Ramos (cell line): ENCODE results near the gene CLCNKB.
"Not testable (repeated sequence)": the region's sequence is repeated elsewhere in the genome, so short reads cannot be mapped to it uniquely, and the experiment has no call there.

Source experiments
- in situ Hi-C: fragments of 300-500 bp; cut with MboI; formaldehyde crosslinking; loops from one replicate; pipeline ENCODE4 v1.14.3; 2022; ENCODE audit warnings: low sequenced_read_pairs; ENCODE audit not compliant: unreplicated experiment

CLCNKB gene

DNA sequence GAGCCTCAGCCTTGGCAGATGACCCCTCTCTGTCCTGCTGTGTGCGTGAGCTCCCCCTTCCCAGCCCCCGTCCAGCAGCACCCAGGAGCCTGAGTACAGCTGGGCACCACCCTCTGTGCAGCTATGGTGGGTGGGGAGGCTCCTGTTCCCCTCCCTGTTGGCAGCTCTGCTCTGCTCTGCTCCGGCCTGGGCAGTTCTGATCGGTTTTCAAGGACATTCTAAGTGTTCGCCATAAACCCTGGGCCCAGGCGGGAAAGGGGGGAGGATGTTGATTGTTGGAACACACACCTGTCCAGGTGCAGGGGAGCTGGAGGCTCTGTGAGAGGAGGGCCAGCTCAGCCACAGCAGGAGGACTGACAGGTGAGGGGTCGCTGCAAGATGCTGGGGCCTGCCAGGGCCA is at the start of gene CLCNKB:
TSS of gene CLCNKB (plus strand) at position 262 of the 400 bp plus-strand sequence. CDS start 711 bp downstream, outside the sequence.
- in situ Hi-C loops, result no loop called here

DNA sequence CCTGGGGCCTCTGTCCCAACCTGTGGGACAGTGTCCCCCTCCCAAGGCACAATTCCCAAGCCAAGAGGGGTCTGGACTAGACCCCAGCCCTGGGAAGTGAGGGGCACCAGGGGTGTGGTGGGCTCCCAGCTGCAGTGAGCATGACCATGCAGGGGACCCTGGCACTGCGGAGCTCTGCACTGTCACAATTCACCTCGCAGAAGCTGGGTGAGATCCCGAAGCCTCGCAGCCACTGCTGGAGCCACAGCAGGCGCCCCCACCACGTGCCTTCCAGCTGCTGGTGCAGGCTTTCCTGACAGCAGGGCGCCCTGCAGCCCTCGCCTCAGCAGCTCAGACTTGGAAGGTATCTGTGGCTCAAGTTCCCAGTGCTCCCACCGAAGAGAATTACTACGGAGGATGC is 49.5 kb upstream of the CLCNKB start:
- in situ Hi-C loops, result no loop called here

DNA sequence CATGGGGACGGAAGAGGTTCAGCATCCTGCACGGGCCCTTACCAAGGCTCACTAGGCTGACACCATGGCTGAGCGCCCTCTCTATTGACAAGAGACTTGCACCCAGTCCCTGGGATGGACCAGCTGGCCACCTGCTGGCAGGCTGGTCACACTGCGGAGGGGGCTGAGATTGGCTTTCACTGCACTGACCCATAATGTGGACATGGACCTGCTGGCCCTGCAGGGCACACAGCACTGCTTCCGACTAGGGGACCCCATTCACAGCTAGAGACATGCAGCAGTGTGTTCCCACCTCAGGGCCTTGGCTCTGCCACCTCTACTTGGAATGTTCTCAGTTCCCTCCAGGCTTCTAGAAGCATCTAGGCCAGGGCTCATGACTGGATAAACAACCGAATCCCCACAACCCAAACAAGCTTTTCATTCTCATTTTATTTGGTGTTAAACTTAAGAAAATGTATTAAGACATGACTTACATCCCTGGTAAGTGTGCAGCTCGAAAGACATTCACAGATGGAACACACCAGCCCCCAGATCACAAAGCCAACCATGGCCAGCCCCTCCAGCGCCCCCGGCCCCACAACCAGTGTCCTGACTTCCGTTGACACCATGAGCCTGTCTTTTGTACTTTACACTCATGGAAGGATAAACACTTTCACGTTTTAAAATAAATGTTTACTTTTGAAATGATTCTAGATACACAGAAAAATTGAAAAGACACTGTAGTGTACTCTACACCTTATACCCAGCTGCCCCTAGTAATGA is 48.8 kb upstream of the CLCNKB start:
- in situ Hi-C loops, result no loop called here

DNA sequence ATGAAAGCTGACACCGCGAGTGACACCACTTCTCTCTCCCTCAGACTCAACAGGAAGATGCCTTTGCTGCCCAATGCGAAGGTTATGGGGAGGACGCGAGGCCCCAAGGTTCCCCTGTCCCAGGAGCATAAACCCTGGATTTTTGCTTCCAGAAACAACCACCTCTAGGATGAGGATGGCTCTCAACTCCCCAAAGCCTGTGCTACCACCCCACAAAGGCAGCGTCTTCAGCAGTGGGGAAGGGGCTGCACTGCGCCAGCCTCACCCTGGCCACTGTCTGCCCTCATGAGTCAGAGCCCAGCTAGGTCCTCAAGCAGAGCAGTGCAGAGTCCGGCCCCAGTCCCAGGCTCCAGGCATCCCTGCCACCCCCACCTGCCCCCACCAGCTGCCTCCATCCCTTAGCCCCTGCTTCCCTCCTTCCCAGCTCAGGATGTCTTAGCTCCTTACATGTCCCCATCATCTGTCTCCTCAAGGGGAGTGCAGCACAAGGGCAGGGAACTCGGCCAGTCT is 46.5 kb upstream of the CLCNKB start:
- in situ Hi-C loops, result no loop called here

DNA sequence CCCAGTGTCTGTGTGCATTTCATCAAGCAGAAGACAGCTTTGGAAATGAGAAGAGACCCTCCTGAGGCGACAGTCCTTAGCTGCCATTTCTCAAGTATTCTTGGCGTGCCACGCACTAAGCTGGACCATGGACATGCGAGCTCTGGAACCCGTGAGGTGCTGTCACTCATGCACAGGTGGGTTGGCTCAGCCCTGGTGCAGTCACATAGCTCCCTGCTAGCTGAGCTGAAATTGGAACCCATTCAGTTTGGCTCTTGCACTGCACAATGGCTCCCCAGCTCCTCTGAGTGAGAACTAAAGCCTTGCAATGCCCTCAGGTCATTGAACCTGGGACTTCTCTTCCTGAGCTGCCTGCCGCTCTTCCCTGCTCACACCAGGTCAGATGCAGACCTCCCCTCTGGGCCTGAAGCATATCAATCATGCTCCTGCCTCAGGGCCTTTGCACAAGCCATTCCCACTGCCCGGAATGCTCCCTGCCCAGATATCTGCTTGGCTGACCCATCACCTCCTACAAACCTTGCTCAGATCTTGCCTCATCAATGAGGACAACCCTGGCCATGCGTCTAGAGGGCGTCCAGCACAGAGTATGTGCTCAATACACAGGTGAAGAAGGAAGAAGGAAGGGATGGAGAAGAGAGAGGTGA is 45.8 kb upstream of the CLCNKB start:
- in situ Hi-C loops, result no loop called here

DNA sequence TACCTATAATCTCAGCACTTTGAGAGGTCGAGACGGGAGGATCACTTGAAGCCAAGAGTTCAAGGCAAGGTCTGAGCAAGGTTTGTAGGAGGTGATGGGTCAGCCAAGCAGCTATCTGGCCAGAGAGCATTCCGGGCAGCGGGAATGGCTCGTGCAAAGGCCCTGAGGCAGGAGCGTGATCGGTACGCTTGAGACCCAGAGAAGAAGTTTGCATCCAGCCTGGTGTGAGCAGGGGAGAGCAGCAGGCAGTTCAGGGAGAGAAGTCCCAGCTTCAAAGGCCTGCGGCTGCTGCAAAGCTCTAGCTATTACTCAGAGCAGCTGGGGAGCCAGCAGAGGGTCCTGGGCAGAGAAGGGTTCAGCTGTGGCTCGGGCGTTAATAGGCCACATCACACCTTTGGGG is 44.7 kb upstream of the CLCNKB start:
- in situ Hi-C loops, result no loop called here

DNA sequence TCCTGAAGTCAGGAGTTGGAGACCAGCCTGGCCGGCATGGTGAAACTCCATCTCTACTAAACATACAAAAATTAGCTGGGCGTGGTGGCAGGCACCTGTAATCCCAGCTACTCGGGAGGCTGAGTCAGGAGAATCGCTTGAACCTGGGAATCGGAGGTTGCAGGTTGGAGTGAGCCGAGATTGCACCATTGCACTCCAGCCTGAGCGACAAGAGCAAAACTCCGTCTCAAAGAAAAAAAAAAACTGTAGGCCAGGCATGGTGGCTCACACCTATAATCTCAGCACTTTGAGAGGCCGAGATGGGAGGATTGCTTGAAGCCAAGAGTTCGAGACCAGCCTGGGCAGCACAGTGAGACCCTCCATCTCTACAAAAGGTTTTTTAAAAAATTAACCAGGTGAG is 42.3 kb upstream of the CLCNKB start:
- in situ Hi-C loops, result not testable (repeated sequence)

DNA sequence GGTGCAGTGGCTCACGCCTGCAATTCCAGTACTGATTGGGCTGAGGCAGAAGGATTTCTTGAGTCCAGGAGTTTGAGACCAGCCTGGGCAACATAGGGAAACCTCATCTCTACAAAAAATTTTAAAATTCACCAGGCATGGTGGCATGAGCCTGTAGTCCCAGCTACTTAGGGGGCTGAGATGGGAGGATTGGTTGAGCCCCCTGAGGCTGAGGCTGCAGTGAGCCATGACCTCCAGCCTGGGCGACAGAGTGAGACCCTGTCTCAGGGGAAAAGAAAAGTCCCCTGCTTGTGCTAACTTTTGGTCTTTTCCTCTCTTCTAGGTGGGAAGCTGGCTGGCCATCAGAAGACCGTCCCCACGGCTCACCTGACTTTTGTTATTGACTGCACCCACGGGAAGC is 38.0 kb upstream of the CLCNKB start:
- in situ Hi-C loops, result no loop called here

DNA sequence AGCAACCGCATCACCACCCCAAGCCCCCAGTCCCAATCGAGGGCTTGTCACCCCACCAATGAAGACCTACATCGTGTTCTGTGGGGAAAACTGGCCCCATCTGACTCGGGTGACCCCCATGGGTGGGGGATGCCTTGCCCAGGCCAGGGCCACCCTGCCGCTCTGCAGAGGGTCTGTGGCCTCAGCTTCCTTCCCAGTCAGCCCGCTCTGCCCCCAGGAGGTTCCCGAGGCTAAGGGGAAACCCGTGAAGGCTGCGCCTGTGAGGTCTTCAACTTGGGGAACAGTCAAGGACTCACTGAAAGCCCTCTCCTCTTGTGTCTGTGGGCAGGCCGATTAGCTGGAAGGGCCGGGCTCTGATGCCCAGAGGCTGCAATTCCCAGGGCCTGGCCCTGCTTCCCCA is 37.6 kb upstream of the CLCNKB start:
- in situ Hi-C loops, result no loop called here

DNA sequence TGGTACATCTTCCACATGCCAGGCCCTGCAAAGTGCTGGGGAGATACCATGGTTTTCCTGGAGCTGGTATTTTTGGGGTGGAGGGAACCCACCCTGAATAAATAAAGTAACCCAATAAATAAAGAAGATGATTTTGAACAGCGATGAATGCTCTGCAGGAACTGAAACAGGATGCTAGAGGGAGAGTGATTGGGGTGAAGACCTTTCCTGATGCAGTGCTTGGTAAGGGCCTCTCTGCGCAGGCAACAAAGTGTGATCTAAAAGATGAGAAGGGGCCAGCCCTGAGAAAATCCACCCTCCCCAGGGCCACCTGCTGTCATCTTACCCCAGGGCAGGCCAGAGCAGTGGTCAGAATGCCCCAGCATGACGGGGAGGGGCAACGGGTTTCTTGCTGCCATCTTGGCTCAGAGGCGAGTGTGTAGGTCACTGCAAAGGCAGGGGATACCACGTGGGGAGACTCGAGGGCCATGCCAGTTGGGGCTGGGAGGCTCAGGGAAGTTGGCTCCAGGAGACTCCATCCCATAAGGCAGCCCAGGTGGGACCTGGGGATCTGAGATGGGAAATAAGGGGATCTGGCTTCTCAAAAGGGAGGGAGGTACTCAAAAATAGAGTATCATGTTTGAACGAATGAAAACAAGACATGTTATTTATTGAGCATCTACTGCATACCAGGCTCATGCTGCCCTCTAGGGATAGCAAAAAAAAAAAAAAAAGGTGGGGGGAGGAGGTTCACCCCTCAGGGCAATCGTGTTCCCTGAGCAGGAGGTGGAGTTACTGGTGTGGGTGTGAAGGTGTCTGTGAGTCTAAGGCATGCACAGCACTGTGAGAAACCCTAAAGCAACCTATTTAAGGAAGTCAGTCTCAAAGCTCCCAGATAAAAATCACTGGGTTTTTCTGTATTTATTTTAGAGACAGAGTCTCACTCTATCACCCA is 36.8 kb upstream of the CLCNKB start:
- in situ Hi-C loops, result no loop called here

DNA sequence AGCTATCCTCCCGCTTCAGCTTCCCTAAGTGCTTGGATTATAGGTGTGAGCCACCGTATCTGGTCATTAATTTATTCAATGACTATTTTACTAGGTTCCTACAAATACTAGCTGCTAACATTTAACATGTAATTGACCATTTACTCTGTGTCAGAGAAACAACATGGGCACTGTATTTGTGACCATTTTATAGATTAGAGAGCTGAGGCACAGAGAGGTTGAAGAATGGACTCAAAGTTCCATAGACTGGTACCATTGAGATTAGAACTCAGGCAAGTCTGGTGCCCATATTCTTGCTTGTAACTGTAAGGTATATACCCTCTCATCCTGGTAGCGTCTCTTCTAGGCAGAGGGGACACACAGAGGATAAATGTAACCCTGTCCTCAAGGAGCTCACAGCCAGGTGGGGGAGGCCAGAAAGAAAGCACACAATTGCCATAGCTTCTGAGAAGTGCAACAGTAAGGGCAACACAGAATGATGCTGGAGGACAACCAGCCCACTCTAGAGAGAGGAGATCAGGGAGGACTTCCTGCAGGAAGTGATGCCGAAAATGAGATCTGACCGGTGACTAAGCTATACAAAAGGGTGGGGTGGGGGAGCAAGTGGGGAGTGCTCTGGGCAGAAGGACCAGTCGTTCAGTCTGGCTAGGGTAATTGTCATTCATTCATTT is 35.8 kb upstream of the CLCNKB start:
- in situ Hi-C loops, result no loop called here

DNA sequence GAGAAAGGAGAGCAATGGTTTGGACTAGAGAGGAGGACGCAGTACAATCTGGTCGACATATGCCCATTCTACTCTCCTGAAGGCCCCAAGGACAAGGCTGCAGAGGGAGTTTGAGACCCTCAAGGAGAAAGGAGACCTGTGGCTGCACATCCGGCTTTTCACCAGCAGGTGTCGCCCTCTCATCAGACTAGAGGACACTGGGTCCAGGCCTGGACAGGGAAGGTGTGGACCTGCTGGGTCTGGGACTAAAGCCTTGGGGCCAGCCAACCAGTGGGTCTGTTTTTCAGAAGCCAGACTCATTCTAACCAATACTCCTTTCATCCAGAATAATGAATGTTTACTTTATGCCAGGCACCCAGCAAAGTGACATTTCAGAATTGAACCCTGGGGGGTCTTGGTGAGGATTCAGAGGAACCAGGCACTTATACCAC is 34.5 kb upstream of the CLCNKB start:
- in situ Hi-C loops, result no loop called here

DNA sequence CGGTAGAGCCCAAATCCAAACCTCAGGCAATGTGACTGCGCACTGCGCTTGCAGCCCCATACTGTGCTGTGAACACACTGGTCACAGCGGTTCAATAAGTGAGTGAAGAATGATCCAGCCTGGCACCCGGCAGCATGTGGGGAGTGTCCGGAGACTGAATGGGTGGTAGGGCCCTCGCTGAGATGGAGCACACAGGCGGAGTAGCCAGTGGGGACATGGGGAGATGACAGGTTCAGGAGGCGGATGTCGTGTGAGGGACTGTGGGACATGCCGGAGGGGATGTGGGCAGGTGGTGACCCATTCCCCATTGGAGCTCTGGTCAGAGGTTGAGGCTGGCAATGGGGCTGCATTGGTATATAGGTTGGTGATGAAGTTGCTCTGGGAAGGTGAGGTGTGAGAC is 33.9 kb upstream of the CLCNKB start:
- in situ Hi-C loops, result no loop called here

DNA sequence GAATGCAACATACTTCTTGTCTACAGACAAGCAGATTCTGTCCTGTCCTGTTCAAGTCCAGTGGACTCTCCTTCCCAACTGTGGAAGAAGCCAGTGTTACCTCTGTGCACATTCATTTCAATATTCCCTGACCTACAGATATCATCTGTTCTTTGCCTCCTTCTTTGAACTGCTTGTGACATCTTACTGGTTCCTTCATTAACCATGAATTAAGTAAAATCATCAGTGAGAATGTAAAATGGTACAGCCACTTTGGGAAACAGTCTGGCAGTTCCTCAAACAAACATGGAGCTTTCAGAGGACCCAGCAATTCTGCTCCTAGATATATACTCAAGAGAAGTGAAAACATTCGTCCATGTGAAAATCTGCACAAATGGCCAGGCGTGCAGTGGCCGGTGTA is 32.7 kb upstream of the CLCNKB start:
- in situ Hi-C loops, result no loop called here

DNA sequence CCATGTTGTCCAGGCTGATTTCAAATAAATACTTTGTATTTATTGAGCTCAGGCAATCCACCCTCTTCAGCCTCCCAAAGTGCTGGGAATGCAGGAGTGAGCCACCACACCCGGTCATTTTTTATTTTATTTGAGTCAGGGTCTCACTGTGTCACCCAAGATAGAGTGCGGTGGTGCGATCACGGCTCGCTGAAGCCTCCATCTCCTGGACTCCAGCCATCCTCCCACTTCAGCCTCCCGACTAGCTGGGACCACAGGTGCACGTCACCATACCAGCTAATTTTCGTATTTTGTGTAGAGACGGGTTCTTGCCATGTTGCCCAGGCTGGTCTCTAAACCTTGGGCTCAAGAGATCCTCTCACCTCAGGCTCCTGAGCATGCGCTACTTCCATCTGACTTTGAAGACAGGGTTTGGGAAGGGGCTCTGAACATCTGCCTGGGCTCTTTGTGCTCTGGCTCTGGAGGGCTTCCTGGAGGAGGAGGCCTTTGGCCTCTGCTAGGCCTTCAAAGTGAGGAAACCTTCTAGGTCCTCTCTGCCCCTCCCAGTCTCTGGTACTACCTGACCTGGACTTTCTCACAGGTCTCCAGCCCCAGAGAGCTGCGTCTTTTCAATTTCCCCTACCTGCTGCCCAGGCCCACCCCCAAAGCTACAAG is 31.5 kb upstream of the CLCNKB start:
- in situ Hi-C loops, result no loop called here

DNA sequence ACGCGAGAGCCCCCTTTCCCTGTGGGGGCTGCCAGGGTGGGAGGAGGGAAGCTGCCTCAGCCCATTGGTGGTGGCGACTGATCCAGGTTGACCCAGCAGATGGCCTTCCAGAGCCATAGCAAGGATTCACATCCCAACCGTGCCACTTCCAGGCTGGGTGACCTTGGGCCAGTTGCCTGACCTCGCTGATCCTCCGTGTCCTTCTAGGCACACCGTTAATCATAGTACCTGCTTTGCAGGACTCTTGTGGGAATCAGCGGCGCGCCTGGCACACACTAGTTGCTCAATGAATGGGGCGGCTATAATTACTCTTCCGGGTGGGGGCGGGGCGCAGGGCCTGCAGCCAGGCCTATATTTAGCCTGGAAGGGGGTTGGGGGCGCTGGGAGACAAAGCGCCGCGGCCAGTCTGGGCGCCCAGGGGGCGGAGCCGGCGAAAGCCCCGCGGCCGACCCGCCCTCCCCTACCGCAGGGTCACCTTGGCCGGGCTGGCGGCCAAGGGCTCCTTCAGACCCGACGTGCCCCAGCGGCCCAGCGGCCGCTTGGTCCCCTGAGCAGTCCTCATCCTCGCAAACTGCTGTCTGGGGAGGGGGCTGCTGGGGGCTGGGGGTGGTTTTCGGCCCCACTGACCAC is 30.9 kb upstream of the CLCNKB start:
- in situ Hi-C loops, result no loop called here

DNA sequence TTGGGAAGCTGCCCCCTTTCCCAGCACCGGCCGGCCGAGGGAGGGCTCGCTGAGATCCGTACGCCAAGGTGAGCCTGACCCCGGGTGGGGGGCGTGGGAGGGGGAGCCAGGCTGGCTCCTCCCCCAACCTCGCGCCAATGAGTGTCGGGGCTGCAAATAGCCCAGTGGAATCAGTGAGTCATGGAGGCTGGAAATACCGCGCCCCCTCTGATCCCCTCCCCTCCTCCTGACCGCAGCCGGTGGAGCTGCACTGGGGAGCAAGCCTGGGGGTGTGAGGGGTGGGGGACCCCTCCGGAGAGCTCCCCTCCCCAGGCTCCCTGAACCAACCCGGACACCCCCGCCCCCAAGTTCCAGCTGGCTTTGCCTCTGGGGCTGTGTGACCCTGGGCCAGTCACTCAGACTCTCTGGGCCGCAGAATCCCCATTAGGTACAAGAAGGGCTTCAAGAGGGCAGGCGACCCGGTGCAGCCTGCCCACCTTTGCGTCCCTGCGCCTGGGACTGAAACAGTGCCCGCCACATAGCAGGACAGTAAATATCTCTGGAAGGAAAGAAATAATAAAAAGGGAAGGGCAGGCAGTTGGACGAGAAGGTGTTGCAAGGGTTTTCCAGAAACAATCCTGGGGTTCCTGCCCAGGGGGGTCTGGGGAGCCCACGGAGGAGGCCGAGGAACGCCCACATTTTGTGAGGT is 30.2 kb upstream of the CLCNKB start:
- in situ Hi-C loops, result no loop called here

DNA sequence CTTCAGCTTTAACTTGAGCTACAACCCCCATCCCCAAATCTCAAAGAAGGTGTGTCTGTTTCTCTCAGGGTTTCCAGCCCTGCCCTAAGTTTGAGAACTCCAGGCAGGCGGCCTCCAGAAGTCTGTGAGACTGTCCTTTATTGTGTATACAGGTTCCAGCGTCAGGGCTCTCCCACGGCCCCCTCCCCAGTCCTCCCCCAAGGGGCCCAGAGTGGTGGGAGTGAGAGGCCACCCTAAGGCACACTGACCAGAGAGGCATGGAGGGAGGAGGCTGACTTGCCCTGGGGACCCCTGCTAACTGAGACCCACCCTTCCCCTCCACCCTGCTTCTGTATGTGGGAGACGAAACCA is 29.7 kb upstream of the CLCNKB start:
- in situ Hi-C loops, result no loop called here
